ENCODE measurements around the gene MRTFA.

The MRTFA gene

GRCh38 chr22:40636380-40637182 is at the start of gene MRTFA:
Gene MRTFA (minus strand): TSS chr22:40636719.
- TF ChIP-seq, protein P1, sequence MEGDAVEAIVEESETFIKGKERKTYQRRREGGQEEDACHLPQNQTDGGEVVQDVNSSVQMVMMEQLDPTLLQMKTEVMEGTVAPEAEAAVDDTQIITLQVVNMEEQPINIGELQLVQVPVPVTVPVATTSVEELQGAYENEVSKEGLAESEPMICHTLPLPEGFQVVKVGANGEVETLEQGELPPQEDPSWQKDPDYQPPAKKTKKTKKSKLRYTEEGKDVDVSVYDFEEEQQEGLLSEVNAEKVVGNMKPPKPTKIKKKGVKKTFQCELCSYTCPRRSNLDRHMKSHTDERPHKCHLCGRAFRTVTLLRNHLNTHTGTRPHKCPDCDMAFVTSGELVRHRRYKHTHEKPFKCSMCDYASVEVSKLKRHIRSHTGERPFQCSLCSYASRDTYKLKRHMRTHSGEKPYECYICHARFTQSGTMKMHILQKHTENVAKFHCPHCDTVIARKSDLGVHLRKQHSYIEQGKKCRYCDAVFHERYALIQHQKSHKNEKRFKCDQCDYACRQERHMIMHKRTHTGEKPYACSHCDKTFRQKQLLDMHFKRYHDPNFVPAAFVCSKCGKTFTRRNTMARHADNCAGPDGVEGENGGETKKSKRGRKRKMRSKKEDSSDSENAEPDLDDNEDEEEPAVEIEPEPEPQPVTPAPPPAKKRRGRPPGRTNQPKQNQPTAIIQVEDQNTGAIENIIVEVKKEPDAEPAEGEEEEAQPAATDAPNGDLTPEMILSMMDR (IDR thresholded peaks at IDR 0.05; ENCODE audit: low read depth, low read length, missing control alignments) = no peak
- peak within 1 kb of the TSS; percentile 80 for H3K4me3 ChIP-seq (replicated peaks; ENCODE audit: low read depth, low read length)
- peak; percentile 99 for DNase-seq (ENCODE audit: extremely low read depth, low read depth)

DNA sequence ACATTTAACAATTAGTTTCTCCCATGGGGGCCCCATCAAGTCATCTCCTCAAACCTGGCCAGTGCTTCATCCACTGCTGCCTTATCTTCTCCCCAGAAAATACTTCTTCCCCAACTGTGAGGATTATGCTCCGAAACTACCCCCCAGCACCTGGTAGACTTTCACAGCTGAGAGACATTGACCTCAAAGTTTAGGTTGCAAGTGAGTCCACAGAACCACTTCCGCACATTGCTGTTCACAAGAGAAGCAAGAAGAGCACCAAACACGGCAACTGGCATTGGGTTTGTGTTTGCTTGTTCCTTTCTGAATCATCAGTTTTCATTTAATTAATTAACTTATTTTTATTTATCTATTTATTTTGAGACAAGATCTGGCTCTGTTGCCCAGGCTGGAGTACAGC is 48.9 kb upstream of the MRTFA start:
- DNase-seq (ENCODE audit: extremely low read depth, low read depth) = no peak
- TF ChIP-seq, protein P1 (IDR thresholded peaks at IDR 0.05; ENCODE audit: low read depth, low read length, missing control alignments) = no peak
- no peak overlapping the region for H3K4me3 ChIP-seq (replicated peaks; ENCODE audit: low read depth, low read length)

GRCh38 chr22:40684728-40685127 is 48.2 kb upstream of the MRTFA start:
- H3K4me3 ChIP-seq (replicated peaks; ENCODE audit: low read depth, low read length) = no peak overlapping the region
- TF ChIP-seq, protein P1 (IDR thresholded peaks at IDR 0.05; ENCODE audit: low read depth, low read length, missing control alignments) = no peak
- DNase-seq (ENCODE audit: extremely low read depth, low read depth) = no peak

GRCh38 chr22:40681451-40681850 is 44.9 kb upstream of the MRTFA start:
- H3K4me3 ChIP-seq (replicated peaks; ENCODE audit: low read depth, low read length) = no peak overlapping the region
- TF ChIP-seq, protein P1 (IDR thresholded peaks at IDR 0.05; ENCODE audit: low read depth, low read length, missing control alignments) = no peak
- DNase-seq (ENCODE audit: extremely low read depth, low read depth) = no peak

DNA sequence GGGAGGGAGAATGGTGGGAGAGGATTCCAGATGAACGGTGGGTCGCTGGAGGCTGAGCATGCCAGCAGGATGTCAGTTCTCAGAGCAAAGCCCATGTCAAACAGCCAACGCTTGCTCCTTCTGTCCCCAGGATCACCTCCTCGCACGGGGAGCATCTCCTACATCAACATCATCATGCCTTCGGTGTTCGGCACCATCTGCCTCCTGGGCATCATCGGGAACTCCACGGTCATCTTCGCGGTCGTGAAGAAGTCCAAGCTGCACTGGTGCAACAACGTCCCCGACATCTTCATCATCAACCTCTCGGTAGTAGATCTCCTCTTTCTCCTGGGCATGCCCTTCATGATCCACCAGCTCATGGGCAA is 44.3 kb upstream of the MRTFA start:
- H3K4me3 ChIP-seq (replicated peaks; ENCODE audit: low read depth, low read length) = no peak overlapping the region
- no peak for DNase-seq (ENCODE audit: extremely low read depth, low read depth)
- TF ChIP-seq, protein P1 (IDR thresholded peaks at IDR 0.05; ENCODE audit: low read depth, low read length, missing control alignments) = no peak

DNA sequence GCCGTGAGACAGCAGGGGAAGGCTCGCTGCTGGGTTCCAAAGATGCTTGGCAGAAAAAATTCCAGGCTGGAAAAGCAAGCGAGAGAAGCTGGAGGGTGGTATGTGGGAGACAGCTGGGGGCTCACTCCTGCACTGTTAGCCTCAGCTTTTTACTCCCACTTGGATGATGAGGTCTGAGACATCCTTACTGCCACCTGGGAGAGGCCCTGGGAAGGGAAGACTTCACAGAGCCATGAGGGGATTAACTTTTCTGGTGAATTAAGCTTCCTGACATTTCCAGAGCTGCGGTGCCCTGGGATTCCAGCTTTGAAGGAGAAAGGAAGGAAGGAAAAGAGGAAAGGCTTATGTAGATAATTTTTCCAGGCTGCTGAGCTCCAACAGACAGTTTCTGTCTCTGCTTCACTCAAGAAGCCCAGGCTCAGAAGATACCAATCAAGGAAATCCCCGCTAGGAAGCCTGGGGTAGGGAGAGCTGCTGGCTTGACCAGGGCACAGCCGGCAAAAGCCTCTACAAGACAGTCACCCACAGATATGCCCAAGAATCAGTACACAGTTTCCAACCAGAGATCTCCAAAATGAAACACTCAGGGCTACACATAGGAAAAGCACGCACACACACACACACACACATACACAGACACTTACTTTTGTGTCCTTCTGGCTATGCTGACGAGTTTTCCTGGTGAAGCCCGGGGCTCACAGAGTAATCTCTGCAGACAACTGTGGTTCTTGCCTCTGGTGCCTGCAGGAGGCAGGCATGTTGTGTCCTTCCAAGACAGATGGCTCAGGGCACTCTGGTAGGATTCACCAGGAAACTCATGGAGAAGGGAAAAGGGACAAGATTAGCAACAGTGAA is 43.7 kb upstream of the MRTFA start:
- H3K4me3 ChIP-seq (replicated peaks; ENCODE audit: low read depth, low read length) = no peak overlapping the region
- TF ChIP-seq, protein P1 (IDR thresholded peaks at IDR 0.05; ENCODE audit: low read depth, low read length, missing control alignments) = peak; percentile 17

More for the DNA sequence above, 43.7 kb upstream of the MRTFA start:
- DNase-seq (ENCODE audit: extremely low read depth, low read depth) = no peak

Data from HFF-Myc (cell line).